HepG2 (cell line): ENCODE data around the gene MRGPRG. TPM values are rescaled to one million over a fixed set of nuclear protein-coding genes. Genes with fewer than 3 reads are reported as not detected.

Experiments used
- ATAC-seq: fragments of 200-7000 bp; cut with Tn5 transposase; 3 replicates; pipeline ENCODE4 v1.9.1; 2020; ENCODE audit warnings: mild to moderate bottlenecking, moderate library complexity
- BruUV-seq: library from RNA; stranded (reverse); fragments of 400-500 nt; replicated peaks from 2 replicates; lab custom pipeline; 2021; lab: Mats Ljungman, UMichigan
- CTCF ChIA-PET: fragments of 300-600 bp; formaldehyde crosslinking; extraction: SDS; loops from one replicate; lab custom pipeline; 2021; ENCODE audit warnings: low total read pairs, inconsistent platforms, low intra/inter-chr PET ratio; lab: Yijun Ruan, JAX
- POLR2A ChIA-PET: fragments of 350-600 bp; sonication (Branson Sonifier 250); formaldehyde crosslinking; loops from one replicate; lab custom pipeline; 2020; ENCODE audit warnings: antibody characterized with exemption, inconsistent platforms; lab: Yijun Ruan, JAX
- DNase-seq: peaks from one replicate; pipeline ENCODE4 v3.0.0-alpha.2; 2015; ENCODE audit warnings: low spot score
- FAIRE-seq: peaks from 3 replicates; lab custom pipeline; 2011; peaks lifted over from hg19 to GRCh38; lab: Jason Lieb, UNC
- H2AFZ ChIP-seq: one replicate; pipeline ENCODE4 v1.6.1; 2011; ENCODE audit warnings: low read length, inconsistent platforms
- H3K27ac ChIP-seq: fragments of 300-600 bp; 3 replicates; pipeline ENCODE4 v1.8.0; 2011; ENCODE audit warnings: mixed run types, mild to moderate bottlenecking, mixed read lengths, low read length, inconsistent platforms; ENCODE audit not compliant: insufficient read depth; ENCODE audit errors: extremely low read length
- H3K27me3 ChIP-seq, 2 experiments: fragments of 200-600 bp in 1 of 2; 2 replicates in 1 of 2; 3 replicates in 1 of 2; pipeline versions ENCODE4 v1.6.0 to v1.8.0; 2011; ENCODE audit warnings: low read length in 2 of 2, mild to moderate bottlenecking in 2 of 2, moderate library complexity in 2 of 2, inconsistent platforms in 1 of 2; ENCODE audit not compliant: insufficient read depth in 2 of 2, control insufficient read depth in 1 of 2
- H3K36me3 ChIP-seq, 2 experiments: fragments of 200-600 bp in 1 of 2; replicated peaks in 1 of 2; 2 replicates in 1 of 2; 3 replicates in 1 of 2; pipeline versions ENCODE4 v1.5.1 to v1.8.0; 2011; ENCODE audit warnings: low read length in 2 of 2, inconsistent platforms in 1 of 2; ENCODE audit not compliant: insufficient read depth in 2 of 2, control insufficient read depth in 1 of 2
- H3K4me1 ChIP-seq: 2 replicates; pipeline ENCODE4 v1.5.1; 2012; ENCODE audit warnings: low read length, inconsistent platforms; ENCODE audit not compliant: insufficient read depth
- H3K4me2 ChIP-seq: 2 replicates; pipeline ENCODE4 v1.6.0; 2011; ENCODE audit warnings: low read depth, low read length, inconsistent platforms
- H3K4me3 ChIP-seq, 3 experiments: fragments of 200-600 bp in 1 of 3; sonication (generic), shearing (Covaris generic) in 1 of 3; replicated peaks in 1 of 3; 2 replicates each; pipeline ENCODE4 v1.5.1; 2011 to 2016; ENCODE audit warnings: low read length in 3 of 3, inconsistent platforms in 2 of 3, low read depth in 2 of 3, mild to moderate bottlenecking in 2 of 3, control low read depth in 1 of 3, mixed read lengths in 1 of 3; ENCODE audit not compliant: insufficient read depth in 1 of 3
- H3K79me2 ChIP-seq: one replicate; pipeline ENCODE4 v1.6.1; 2011; ENCODE audit warnings: low read length, inconsistent platforms; ENCODE audit not compliant: insufficient read depth
- H3K9ac ChIP-seq: 2 replicates; pipeline ENCODE4 v1.6.0; 2011; ENCODE audit warnings: mild to moderate bottlenecking, low read depth, low read length, inconsistent platforms; ENCODE audit not compliant: insufficient read depth
- H3K9me3 ChIP-seq: 2 replicates; pipeline ENCODE4 v1.5.1; 2012; ENCODE audit warnings: mild to moderate bottlenecking, low read length
- H4K20me1 ChIP-seq: 2 replicates; pipeline ENCODE4 v1.6.0; 2011; ENCODE audit warnings: inconsistent platforms, mild to moderate bottlenecking, low read length, moderate library complexity; ENCODE audit not compliant: insufficient read depth
- HOMEZ ChIP-seq: IDR thresholded peaks from 2 replicates; pipeline ENCODE4 v1.6.1; 2016; ENCODE audit warnings: low read depth
- KAT7 ChIP-seq: IDR thresholded peaks from 2 replicates; pipeline ENCODE4 v1.6.1; 2018; ENCODE audit warnings: borderline replicate concordance, missing compliant biosample characterization
- MEIS1 ChIP-seq: sonication (generic); formaldehyde crosslinking; IDR thresholded peaks from 2 replicates; pipeline ENCODE4 v1.9.0; 2021; ENCODE audit warnings: mild to moderate bottlenecking, missing genetic modification reagents, moderate library complexity, borderline replicate concordance
- RXRA ChIP-seq: sonication (generic); formaldehyde crosslinking; IDR thresholded peaks from 2 replicates; pipeline ENCODE4 v1.5.1; 2020; ENCODE audit warnings: missing genetic modification reagents
- XRCC5 ChIP-seq: fragments of 200-400 bp; formaldehyde crosslinking; optimal IDR thresholded peaks from 2 replicates; pipeline ENCODE3; 2017; ENCODE audit warnings: mild to moderate bottlenecking, low read length
- ZEB1 ChIP-seq: IDR thresholded peaks from 2 replicates; pipeline ENCODE4 v1.6.1; 2012; ENCODE audit warnings: mild to moderate bottlenecking, low read depth, inconsistent platforms; ENCODE audit not compliant: insufficient replicate concordance
- WGBS: methylation state at CpG from one replicate; pipeline ENCODE4 v1.1.6; 2017; ENCODE audit warnings: low lambda C conversion rate; 5-methylcytosine and 5-hydroxymethylcytosine counted together
- in situ Hi-C: cut with HindIII; loops from 2 replicates; pipeline ENCODE4 v1.10.0; 2017; ENCODE audit warnings: low pct_unique_long_range_greater_than_20kb; ENCODE audit not compliant: extremely low pct_ligation_motif_present
- intact Hi-C: fragments of 100-400 bp; cut with micrococcal nuclease; formaldehyde crosslinking; loops from one replicate; pipeline ENCODE4 v1.10.0; 2022; ENCODE audit not compliant: unreplicated experiment
- polyA plus RNA-seq, 8 experiments: library from polyadenylated mRNA; depleted of rRNA in 3 of 8; stranded (reverse) in 7 of 8; unstranded in 1 of 8; fragments of >200 nt; fragmentation: Illumina TruSeq in 4 of 8; extraction: Trizol in 4 of 8; gene quantifications; 2 replicates each; pipeline versions ENCODE4 v1.2.1 to v1.2.3, GENCODE V29; 2011 to 2016; ENCODE audit warnings: low read depth in 4 of 8, missing spikeins in 1 of 8, mixed read lengths in 1 of 8; ENCODE audit not compliant: insufficient read depth in 1 of 8
- total RNA-seq, 5 experiments: library from RNA; depleted of rRNA; stranded (reverse); fragments of >200 nt; fragmentation: Illumina TruSeq; extraction: Trizol; gene quantifications; 2 replicates each; pipeline ENCODE4 v1.2.3, GENCODE V29; 2016; ENCODE audit warnings: low read depth in 1 of 5
- TF ChIP-seq, protein P1 (sequence below): sonication (generic); formaldehyde crosslinking; IDR thresholded peaks from 2 replicates; pipeline ENCODE4 v1.8.1; 2022; ENCODE audit warnings: low read depth, mild to moderate bottlenecking, missing genetic modification reagents

Gene MRGPRG
- total and polyA plus RNA-seq, 2 of the 13 experiments (the other 11 are each of a cell fraction or from before 2014, with no cell fraction given), result not detected

- H3K9me3 ChIP-seq, result no peaks in the 10 kb centered on the region
- CTCF ChIA-PET, result no interaction called here
- H3K4me2 ChIP-seq, result no peak overlapping the region
- peaks cover 19 to 92% of the 10 kb centered on the region in 2 experiments for H3K27me3 ChIP-seq
- POLR2A ChIA-PET, result no interaction called here
- DNase-seq, result no peak
- ATAC-seq, result no peak
- no TSS peak for BruUV-seq
- H3K4me3 ChIP-seq, result no peak overlapping the region
- no peaks in the 10 kb centered on the region for H3K79me2 ChIP-seq
- in situ Hi-C loops, result no loop called here
- H3K9ac ChIP-seq, result no peak overlapping the region
- no peak overlapping the region for H2AFZ ChIP-seq
- no peaks in the 10 kb centered on the region for H3K36me3 ChIP-seq
- FAIRE-seq, result no peak
- H4K20me1 ChIP-seq, result no peaks in the 10 kb centered on the region
- no peaks in the 10 kb centered on the region for H3K4me1 ChIP-seq
- WGBS, result 76% methylated on average over 2 of the region's 17 CpGs
- H3K27ac ChIP-seq, result no peak overlapping the region
- TF ChIP-seq MEIS1, result no peak
- no peak for TF ChIP-seq KAT7
- no peak for TF ChIP-seq RXRA (CRISPR knock-in tag)
- TF ChIP-seq XRCC5, result no peak
- TF ChIP-seq, protein P1, sequence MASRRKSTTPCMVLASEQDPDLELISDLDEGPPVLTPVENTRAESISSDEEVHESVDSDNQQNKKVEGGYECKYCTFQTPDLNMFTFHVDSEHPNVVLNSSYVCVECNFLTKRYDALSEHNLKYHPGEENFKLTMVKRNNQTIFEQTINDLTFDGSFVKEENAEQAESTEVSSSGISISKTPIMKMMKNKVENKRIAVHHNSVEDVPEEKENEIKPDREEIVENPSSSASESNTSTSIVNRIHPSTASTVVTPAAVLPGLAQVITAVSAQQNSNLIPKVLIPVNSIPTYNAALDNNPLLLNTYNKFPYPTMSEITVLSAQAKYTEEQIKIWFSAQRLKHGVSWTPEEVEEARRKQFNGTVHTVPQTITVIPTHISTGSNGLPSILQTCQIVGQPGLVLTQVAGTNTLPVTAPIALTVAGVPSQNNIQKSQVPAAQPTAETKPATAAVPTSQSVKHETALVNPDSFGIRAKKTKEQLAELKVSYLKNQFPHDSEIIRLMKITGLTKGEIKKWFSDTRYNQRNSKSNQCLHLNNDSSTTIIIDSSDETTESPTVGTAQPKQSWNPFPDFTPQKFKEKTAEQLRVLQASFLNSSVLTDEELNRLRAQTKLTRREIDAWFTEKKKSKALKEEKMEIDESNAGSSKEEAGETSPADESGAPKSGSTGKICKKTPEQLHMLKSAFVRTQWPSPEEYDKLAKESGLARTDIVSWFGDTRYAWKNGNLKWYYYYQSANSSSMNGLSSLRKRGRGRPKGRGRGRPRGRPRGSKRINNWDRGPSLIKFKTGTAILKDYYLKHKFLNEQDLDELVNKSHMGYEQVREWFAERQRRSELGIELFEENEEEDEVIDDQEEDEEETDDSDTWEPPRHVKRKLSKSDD (CRISPR knock-in tag), result no peak
- no peak for TF ChIP-seq HOMEZ (CRISPR knock-in tag)
- no peak for TF ChIP-seq ZEB1
- intact Hi-C loops, result no loop called here
These were observed 6.6 kb upstream of the MRGPRG start for GRCh38 chr11:3225159-3225758.
